Mesodermal cell (in vitro differentiated cells): Measurements from ENCODE around the gene TTLL11.
"Not testable (repeated sequence)": the region's sequence is repeated elsewhere in the genome, so short reads cannot be mapped to it uniquely, and the experiment has no call there.

Experiments
- H3K27ac ChIP-seq: 2 replicates; pipeline ENCODE4 v1.7.0; 2013; ENCODE audit warnings: mild to moderate bottlenecking, low read depth, low read length, moderate library complexity; ENCODE audit not compliant: severe bottlenecking
- H3K36me3 ChIP-seq: 2 replicates; pipeline ENCODE4 v1.7.1; 2013; ENCODE audit warnings: mild to moderate bottlenecking, low read length, moderate library complexity; ENCODE audit not compliant: control insufficient read depth, insufficient read depth
- H3K4me1 ChIP-seq: one replicate; pipeline ENCODE4 v1.7.1; 2013; ENCODE audit warnings: mild to moderate bottlenecking, low read length; ENCODE audit not compliant: insufficient read depth, control insufficient read depth, poor library complexity, severe bottlenecking
- H3K4me3 ChIP-seq: 2 replicates; pipeline ENCODE4 v1.7.0; 2013; ENCODE audit warnings: low read length, control low read depth, mild to moderate bottlenecking; ENCODE audit not compliant: insufficient read depth, poor library complexity, severe bottlenecking; ENCODE audit errors: extremely low read depth
- H3K9me3 ChIP-seq: 2 replicates; pipeline ENCODE4 v1.7.1; 2013; ENCODE audit warnings: mild to moderate bottlenecking, low read length, moderate library complexity; ENCODE audit not compliant: control insufficient read depth
- WGBS, 2 experiments: methylation state at CpG; one replicate each; pipeline ENCODE4 v1.1.5; 2013; ENCODE audit warnings: missing lambda C conversion rate in 2 of 2; ENCODE audit not compliant: insufficient coverage in 2 of 2; 5-methylcytosine and 5-hydroxymethylcytosine counted together

The TTLL11 gene

DNA sequence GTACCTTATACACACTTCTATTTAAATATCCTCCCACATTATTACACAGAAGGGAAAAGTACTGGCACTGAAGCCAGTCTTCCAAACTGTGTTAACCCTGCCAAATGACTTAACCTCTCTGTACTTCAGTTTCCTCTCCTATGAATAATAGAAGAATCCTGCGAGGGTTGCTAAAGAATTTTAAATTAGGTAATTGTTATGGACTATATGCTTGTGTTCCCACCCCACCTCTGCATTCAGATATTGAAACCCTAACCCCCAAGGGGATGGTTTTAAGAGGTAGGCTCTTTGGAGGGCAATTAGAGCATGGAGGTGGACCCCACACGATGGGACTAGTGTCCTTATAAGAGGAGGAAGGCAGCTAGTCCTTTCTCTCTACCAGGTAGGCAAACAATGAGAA lies 72.7 kb downstream of the TTLL11 start:
- Histone ChIP-seq H3K9me3 (no peaks in the 10 kb centered on the region), H3K4me1 (no peaks in the 10 kb centered on the region), H3K27ac (no peak overlapping the region), H3K4me3 (no peak overlapping the region), H3K36me3 (no peaks in the 10 kb centered on the region)
- no CpG with 5 or more reads among the region's 2 CpGs for WGBS, 2 experiments

DNA sequence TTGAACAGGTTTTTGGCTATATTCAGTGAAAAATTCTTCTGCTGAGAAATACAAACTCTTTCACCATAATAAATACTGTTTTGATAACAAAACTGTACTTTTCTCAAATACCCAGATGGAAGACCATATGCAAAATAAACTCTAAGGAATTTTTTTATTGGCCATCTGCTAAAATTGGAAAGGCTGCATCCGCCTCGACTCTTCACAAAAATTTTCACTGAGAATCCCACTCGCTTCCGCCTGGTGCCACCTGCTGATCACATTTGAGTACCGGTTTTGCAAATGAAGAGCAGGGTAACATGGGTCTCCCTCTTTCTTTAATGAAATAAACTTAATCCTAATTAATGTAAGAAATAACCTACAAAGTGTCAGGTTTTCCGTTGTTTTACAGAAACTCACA lies 76.4 kb downstream of the TTLL11 start:
- no peaks in the 10 kb centered on the region for H3K36me3 ChIP-seq
- no peaks in the 10 kb centered on the region for H3K9me3 ChIP-seq
- no peaks in the 10 kb centered on the region for H3K4me1 ChIP-seq
- H3K4me3 ChIP-seq, result no peak overlapping the region
- no peak overlapping the region for H3K27ac ChIP-seq
- 20 to 44% methylated on average over 1 to 5 of the region's 6 CpGs for WGBS, 2 experiments

DNA sequence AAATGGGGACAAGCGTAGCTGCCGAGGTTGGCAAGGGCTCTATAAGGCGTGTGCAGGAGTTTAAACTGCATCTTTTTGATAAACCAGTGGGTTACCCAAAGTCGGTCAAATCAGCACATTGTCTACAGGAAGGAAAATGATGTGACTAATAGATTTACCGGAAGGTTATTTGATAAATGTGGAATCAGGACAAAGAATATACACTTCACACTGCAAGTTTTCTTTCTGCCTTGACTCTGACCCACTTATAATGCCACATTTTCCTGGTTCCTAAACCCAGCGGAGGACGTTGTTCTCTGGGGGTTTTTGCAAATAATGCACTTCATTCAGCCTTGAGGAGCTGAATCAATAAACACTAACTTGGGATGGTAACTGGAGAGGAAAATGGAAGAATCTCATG lies 76.8 kb downstream of the TTLL11 start:
- no peaks in the 10 kb centered on the region for H3K36me3 ChIP-seq
- WGBS, 2 experiments, result 83 to 93% methylated on average over 4 of the region's 7 CpGs

DNA sequence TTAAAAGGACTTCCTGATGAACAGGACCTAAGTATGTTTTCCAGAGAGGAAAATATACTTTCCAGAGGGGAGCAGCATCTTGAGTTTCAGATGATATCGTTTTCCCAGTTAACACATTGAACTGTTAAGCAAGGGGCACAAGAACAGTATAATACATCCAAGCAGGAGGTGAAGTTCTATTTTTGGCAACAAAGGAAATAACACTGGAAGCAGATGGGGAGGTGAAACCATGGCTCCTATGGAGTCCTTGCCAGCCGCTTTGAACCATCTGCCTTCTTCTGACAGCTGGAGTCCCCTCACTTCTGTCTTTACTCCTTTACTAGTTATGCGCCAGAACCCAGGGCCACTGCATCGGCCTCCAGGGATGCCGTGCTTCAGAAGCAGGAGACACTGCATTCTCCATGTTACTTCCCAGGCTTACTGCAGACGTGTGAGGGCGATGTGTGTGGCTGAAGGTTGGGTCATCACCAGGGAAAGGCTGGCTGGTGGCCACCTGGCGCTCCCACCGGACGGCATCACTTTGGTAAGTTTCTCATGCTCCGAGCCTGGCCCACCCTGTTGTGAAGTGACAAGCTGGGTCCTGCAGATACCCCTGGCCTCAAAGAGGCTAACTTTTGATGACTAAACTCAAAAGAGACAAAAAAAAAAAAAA lies 77.8 kb downstream of the TTLL11 start:
- H3K4me3 ChIP-seq, result no peak overlapping the region
- no peaks in the 10 kb centered on the region for H3K9me3 ChIP-seq
- no peaks in the 10 kb centered on the region for H3K4me1 ChIP-seq
- WGBS, 2 experiments, result 89 to 90% methylated on average over 5 to 10 of the region's 11 CpGs
- H3K27ac ChIP-seq, result no peak overlapping the region
- no peaks in the 10 kb centered on the region for H3K36me3 ChIP-seq

More for the DNA sequence above, 76.8 kb downstream of the TTLL11 start:
- no peak overlapping the region for H3K27ac ChIP-seq
- H3K9me3 ChIP-seq, result no peaks in the 10 kb centered on the region
- H3K4me1 ChIP-seq, result no peaks in the 10 kb centered on the region
- no peak overlapping the region for H3K4me3 ChIP-seq

DNA sequence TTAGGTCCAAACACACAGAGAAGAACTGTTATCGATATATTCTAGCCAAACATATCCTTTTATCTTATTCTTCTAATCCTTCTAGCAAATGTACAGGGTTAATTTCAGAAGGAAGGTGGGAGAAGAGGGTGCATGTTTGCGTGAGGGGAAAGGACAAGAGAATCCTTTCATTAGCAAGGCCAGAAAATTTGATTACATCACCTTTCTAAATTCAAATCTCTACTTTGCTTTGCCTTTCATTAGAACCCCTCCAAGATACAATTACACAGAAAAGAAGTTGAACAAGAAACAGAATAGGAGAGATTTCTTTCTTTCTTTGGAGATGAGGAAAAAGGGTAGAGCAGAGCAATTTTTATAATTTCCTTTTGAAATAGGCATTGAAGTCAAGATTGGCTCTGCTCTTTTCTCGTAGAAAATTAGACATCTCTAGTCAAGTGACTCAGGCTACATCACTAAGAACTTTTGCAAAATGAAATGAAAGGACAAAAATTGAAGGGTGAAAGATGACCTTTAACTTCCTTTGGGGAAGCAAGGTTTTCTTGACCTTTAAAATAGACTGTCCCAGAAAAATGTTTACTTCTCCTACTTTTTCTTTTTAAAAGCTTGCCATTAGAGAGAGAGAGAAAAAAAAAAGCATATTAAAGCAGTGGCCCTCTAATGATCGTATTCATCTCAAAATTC lies 81.2 kb downstream of the TTLL11 start:
- H3K9me3 ChIP-seq, result no peaks in the 10 kb centered on the region
- H3K4me3 ChIP-seq, result no peak overlapping the region
- WGBS, 2 experiments, result 100% methylated on average over 1 of the region's 4 CpGs
- no peak overlapping the region for H3K27ac ChIP-seq
- no peaks in the 10 kb centered on the region for H3K36me3 ChIP-seq
- no peaks in the 10 kb centered on the region for H3K4me1 ChIP-seq

DNA sequence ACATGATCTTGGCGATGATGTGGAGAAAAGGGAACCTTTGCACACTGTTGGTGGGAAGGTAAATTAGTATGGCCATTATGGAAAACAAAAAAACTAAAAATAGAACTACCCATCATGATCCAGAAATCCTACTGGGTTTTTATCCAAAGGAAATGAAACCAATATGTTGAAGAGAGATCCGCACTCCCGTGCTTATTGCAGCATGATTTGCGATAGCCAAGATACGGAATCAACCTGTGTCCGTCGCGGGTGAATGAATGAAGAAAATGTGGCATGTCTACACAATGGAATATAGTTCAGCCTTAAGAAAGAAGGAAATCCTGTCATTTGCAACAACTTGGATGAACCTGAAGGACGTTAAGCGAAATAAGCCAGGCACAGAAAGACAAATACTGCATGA lies 84.5 kb downstream of the TTLL11 start:
- H3K36me3 ChIP-seq, result no peaks in the 10 kb centered on the region
- H3K4me3 ChIP-seq, result no peak overlapping the region
- no peaks in the 10 kb centered on the region for H3K4me1 ChIP-seq
- H3K9me3 ChIP-seq, result no peaks in the 10 kb centered on the region
- no peak overlapping the region for H3K27ac ChIP-seq
- WGBS, 2 experiments, result 91% methylated on average over 7 to 8 of the region's 10 CpGs

DNA sequence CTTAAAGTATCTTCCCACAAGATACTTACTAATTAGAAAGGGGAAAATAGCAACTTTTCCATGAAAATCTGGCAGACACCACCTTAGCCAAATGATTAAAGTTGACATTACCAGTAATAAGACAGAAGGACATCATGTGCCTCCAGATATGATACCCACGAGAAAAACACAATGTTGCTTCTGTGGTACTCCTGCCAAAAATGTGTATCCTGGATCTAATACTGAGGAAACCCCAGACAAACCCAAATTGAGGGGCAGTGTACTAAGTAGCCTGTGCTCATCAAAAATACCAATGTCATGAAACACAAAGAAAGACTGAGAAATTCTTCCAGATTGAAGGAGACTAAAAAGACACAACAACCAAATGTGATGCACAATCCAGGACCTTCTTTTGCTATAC lies 85.3 kb downstream of the TTLL11 start:
- WGBS, 2 experiments, result 78 to 89% methylated on average over 1 of the region's 1 CpG
- Histone ChIP-seq H3K9me3 (no peaks in the 10 kb centered on the region), H3K36me3 (no peaks in the 10 kb centered on the region), H3K4me3 (no peak overlapping the region), H3K4me1 (no peaks in the 10 kb centered on the region), H3K27ac (no peak overlapping the region)

DNA sequence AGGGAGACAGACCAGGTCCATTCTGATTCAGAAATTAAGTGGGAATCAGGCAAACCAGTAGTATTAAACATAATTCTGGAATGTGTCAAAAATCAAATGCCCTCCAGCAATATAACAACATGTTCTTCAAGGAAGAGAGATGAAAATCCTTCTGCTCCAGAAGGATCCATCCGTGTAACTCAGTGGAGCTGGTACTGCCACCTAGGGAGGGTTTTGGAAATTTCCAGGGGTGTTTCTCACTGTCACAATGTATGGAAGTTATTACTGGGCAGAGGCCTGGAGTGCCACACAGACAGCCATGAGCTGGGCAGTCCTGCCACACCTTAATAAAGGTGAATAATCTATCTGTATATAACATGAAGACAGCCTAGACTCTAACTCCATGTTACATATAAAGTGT lies 87.5 kb downstream of the TTLL11 start:
- Histone ChIP-seq H3K36me3 (no peaks in the 10 kb centered on the region), H3K27ac (no peak overlapping the region), H3K4me1 (no peaks in the 10 kb centered on the region), H3K9me3 (no peaks in the 10 kb centered on the region), H3K4me3 (no peak overlapping the region)
- 0% methylated on average over 1 of the region's 1 CpG; no CpG with 5 or more reads in 1 of the 2 experiments for WGBS, 2 experiments

DNA sequence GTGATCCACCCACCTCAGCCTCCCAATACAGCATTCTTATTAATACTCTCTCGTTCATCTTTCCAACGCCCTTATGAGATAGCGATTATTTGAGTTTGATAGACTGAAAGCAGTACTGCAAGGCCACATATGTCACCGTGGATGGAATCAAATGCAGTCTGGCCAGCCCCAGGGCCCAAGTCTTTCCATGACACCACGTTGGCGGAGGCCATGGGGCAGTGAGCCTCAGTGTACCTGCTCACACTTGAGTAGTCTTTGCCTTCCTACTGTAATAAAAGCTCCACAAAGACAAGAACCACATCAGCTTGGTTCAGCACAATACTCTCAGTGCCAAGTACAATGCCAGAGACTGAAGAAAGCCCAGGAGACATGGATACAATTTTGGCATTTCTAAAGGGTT lies 88.5 kb downstream of the TTLL11 start:
- no peaks in the 10 kb centered on the region for H3K4me1 ChIP-seq
- WGBS, 2 experiments, result 90 to 94% methylated on average over 5 of the region's 6 CpGs
- H3K36me3 ChIP-seq, result no peaks in the 10 kb centered on the region
- no peak overlapping the region for H3K4me3 ChIP-seq
- H3K27ac ChIP-seq, result no peak overlapping the region
- H3K9me3 ChIP-seq, result no peaks in the 10 kb centered on the region

DNA sequence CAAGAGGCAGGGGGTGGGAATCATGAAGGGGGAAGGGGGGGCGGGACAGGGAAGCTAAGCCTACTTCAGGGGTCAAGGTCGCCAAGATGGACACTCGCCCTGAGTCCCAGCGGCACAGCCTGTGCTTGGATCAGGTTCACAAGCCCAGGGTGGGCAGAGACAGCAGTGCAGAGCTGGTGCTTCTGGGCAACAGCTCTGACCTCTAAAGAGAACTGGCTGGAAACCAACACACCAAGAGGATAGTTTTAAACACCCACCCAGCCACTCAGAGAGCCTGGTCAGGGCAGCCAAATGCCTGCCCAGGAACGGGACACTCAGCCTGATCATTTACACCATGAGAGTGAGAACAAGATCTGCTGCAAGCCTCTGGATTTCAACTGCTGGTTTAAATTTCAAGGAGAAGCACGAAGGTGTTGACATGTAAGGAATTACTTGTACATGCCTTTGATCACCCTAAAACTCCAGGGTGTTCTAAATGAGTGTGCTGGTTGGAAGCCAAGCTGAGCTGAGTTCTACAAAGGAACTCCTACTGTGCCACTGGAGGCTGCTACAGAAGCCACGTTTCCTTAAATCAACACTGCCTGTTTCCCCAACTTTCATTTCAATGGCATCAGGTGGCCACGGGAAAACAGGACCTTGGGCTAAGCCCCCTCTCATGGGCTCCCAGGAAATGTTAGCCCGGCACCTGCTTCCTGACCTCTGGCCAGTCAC lies 91.5 kb downstream of the TTLL11 start:
- H3K36me3 ChIP-seq, result no peaks in the 10 kb centered on the region
- 31 to 55% methylated on average over 4 to 7 of the region's 9 CpGs for WGBS, 2 experiments

DNA sequence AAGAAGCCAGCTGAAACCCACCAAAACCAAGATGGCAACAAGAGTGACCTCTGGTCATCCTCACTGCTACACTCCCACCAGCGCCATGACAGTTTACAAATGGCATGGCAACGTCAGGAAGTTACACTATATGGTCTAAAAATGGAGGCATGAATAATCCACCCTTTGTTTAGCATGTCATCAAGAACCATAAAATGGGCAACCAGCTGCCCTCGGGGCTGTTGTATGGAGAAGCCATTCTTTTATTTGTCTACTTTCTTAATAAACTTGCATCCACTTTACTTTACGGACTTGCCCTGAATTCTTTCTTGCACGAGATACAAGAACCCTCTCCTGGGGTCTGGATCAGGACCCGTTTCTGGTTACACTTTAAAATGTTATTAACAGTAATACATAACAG lies 92.6 kb downstream of the TTLL11 start:
- not testable (repeated sequence) for H3K9me3 ChIP-seq, H3K36me3 ChIP-seq, H3K4me3 ChIP-seq, H3K4me1 ChIP-seq, H3K27ac ChIP-seq
- 86 to 100% methylated on average over 3 to 4 of the region's 6 CpGs for WGBS, 2 experiments

More for the DNA sequence above, 91.5 kb downstream of the TTLL11 start:
- H3K4me3 ChIP-seq, result no peak overlapping the region
- no peaks in the 10 kb centered on the region for H3K9me3 ChIP-seq
- no peak overlapping the region for H3K27ac ChIP-seq
- H3K4me1 ChIP-seq, result peaks cover 3% of the 10 kb centered on the region
